CD4-positive, alpha-beta T cell treated with Interferon alpha-2 for 1 hour (primary cell): Measurements from ENCODE around the gene APMAP.
"Not testable (repeated sequence)": the region's sequence is repeated elsewhere in the genome, so short reads cannot be mapped to it uniquely, and the experiment has no call there.

Source experiments
- DNase-seq, 2 donors: peaks; one replicate each; pipeline ENCODE4 v3.0.0-alpha.2; 2020 to 2022

APMAP gene

DNA sequence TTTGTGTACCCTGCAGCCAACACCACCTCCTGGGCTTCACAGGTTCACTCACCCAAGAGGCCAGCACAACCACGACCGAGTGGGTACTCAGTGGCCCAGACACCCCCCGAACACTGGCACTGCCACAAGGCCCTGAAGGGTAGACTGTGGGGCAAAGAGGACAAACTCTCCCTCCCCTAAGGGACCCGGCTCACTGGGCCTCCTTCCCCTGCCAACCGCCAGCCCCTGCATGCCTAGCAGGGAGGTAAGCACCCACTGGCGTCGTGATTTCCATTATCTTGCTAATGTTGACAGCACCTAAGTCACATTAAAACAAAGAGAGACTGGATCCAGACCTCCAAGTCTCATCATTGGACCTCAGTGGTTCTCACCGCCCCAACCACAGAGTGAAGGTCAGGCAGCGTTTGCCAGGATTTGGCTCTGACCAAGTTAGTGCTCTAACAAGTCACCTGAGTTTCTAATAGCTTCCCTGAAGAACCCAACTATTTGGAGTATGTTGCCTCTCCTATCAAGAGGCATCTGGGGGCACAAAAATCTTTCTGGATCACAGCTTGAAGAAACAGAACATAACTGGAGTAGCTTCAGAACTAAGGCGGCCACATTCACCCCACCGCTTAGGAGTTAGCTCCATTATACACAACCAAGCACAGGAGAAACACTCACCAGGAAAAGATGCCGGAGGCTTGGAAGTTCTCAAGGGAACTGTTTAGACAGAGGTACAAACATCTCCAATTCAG, 14.0 kb upstream of the APMAP start:
- no peak for DNase-seq

DNA sequence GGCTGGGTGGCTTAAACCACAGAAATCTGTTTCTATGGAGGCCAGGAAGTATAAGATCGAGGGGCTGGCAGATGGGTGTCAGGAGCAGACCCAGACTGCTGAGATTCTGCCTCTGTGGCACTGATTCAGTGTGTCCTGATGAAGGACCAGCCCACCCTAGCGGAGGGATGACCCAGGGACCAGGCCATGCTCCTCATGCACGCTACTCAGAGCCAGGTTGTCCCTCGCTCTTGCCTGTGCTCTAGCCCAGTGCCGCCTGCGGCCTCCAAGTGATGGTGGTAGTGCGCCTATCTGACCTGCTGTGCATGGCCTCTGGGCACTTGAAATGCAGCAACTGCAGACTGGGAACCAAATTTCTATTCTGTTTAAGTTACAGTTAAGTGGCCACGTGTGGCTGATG, 13.1 kb upstream of the APMAP start:
- no peak for DNase-seq

GRCh38 chr20:25005220-25005619, 12.7 kb upstream of the APMAP start:
- DNase-seq = no peak

GRCh38 chr20:25003002-25003401, 10.5 kb upstream of the APMAP start:
- DNase-seq = no peak

- not testable (repeated sequence) for DNase-seq
Observed at GRCh38 chr20:25001323-25001722, 8.8 kb upstream of the APMAP start.

GRCh38 chr20:25000268-25000801, 7.8 kb upstream of the APMAP start:
- no peak for DNase-seq

DNA sequence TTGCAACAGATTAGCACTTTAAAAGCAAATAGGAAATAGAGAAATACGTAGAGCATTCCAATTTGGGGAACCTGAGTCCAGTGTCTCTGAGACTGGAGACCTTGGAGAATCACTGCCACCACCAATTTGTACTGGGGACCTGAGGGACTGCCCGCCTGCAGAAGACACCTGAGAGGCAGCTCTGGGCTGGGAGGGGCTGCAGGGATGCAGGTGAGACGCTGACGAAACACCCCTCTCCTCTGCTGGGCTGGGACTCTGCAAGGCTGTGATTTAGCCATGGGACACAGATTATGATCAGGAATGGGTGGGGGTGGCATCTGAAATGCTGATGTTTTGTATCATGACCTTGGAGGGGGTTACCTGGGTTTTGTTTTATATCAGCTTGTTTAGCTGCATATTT, 7.0 kb upstream of the APMAP start:
- DNase-seq = no peak

DNA sequence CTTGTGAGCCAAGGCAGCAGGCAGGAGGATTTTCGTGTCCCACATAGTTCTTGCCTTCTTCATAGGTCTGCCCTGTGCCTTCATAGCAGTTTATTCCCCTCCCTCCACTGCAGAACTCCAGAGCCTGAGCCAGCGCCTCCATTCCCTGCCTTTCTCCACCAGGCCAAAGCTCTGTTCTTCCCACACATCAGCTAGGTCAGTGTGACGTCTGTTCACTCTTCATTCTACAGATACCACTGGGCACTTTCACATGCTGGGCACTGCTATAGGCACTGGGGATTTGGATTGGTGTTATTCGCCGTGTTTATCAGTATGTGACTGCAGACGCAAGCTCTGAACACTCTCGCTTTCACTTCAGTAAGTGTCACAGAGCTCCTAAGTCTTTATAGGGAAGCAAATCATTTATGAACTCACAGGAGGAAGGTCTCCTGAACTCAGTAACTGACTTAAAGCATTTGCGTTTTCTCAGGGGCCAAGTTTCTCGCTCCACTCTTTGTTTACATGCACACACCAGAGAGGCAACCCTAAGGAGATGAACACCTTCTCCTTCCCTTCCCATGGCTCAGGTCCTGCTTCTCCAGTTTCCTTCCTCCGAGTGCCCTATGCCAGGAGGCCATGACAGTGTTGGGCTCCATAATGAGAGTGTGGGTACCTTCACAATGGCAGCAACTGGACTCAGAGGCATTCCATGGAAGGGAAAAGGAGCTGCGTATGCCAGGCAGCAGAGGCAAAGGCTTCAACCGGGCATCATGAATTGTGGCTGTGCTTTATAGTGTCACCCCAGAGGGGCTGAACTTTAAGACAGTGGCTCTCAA, 6.3 kb upstream of the APMAP start:
- no peak for DNase-seq

GRCh38 chr20:24998121-24998520, 5.6 kb upstream of the APMAP start:
- no peak for DNase-seq

GRCh38 chr20:24996449-24997377, 4.2 kb upstream of the APMAP start:
- DNase-seq = no peak

GRCh38 chr20:24995741-24996448, 3.3 kb upstream of the APMAP start:
- no peak for DNase-seq

DNA sequence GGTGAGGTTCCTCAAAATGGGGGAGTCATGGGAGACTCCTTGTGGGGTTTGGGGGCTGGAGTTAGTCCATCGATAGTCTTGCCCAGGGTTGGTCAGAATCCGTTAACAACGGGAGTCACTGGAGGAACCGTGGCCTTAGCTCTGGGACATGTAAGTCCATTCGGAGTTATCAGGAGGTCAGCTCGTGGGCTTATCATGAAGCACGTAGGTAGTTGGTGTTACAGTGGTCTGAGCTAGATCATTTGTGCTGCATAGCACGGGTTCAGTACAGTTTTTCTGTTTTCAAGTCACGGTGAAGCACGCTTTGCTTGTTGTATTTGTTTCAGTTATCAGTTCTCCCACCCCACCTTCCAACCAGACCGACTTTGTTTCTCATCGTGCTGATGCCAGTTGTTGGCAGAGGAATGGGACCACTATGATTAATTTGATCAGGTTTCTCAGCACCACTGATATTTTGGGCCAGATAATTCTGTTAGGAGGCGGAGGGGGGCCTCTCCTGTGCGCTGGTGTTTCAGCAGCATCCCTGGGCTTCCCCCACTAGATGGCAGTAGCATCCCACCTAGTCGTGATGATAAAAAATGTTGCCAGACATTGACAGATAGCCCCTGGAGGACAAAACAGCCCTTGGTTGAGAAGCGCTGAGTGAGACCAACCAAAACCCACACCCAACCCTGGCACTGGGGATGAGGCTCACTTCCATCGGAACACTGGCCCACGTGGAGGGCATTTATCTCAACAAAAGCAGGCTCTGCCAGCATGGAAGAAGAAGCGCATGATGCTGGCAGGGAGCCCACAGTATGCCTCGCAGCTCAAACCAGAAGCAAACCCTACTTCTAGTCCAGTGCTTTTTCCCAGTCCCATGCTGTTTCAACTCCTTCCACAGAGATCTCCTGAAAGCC, 2.2 kb upstream of the APMAP start:
- peak; percentile 81 to 89 for DNase-seq

GRCh38 chr20:24994186-24994465, 1.6 kb upstream of the APMAP start:
- no peak for DNase-seq

- DNase-seq = no peak
Observed at GRCh38 chr20:24993337-24994185, 1.0 kb upstream of the APMAP start.

DNA sequence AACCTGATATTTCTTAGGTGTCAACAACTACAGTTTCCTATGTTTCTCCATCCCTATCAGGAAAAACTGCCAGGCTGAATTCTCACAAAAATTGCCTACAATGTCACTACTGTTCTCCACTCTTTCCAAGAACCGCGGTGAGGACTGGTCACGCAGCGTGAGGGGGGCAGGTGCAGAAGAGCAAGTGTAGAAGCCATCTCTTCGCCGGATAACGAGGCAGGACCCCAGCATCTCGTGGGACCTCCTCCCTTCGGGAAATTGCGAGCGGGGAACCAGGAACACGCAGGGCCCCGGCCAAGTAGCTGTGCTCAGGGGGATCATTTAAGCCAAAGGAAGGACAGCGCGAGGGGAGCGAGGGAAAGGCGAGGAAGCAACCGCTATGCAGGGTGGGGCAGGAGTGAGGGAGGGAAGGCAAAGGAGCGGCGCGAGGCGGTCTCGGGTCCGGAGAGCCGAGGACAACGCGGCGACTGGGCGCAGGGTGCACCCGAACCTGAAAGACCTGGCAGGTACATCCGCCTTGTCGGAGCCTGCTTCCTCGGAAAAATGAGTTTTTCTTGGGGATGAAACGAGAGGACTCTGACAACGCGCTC, 559 bp downstream of the APMAP start:
- DNase-seq = peak in 1 of 2 donors; percentile 16

DNA sequence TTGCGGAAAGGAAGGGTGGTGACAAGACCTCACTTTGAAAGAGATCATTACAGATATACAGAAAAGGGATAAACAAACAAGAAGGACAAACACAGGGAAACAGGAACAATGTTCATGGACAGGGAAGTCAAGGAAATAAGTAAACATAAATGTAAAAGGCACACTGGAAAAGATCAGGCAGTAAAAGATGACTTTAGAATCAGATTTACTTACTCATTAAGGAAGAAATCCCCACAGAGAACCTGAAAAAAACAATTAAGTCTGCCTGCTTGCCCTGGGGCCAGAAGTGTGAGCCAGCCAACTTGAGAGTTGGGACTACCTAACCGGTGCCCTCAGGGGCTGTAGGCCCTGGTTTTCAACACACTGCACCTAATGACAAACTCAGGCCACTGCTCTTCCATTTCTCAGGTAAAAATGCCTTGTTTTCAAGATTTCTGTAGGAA, 1.7 kb downstream of the APMAP start:
- DNase-seq = no peak

- no peak for DNase-seq
Observed at GRCh38 chr20:24989162-24989561, 3.4 kb downstream of the APMAP start.

DNA sequence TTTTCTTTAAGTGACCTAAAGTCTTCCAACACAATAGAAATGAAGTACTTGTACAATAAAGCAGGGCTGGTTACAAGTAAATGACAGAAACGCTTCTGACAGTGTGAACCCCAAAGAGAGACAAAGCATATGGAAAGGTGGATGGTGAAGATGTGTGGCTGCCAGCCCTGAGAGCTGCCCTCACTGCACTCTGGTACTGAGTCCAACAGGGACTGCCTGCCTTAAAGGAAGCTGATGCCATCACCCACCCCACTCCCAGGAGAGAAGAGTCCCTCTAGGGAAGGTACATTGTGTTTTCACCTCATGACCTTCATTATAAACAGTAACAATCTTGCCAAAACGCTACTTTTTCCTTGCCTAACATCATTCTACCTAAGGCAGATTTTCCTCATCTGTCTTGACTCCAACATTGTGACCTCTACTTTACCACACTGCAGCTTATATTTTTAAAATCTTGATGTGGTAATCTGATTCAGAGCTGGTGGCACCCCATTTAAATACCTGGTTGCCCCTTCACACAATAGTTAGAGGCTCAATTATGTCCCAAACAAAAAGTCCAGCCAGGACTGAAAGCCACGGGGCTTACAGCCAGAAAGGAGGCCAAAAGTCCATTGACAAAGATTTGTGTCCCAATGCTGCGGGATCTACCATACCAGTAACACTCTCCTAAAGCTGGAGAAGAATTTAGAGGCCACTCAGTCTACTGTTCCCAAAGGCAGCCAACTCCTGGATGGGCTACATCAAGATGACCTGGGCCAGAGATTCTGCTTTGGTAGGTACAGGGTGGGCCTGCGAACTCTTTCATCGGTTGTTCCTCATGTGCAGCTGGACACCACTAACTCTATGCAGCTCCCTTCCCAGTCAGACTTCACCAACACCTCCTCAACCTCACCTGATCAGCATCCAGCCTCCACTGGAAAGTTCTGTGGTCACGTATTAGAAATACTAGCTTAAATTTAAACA, 4.4 kb downstream of the APMAP start:
- DNase-seq = no peak

- DNase-seq = no peak
Observed at GRCh38 chr20:24987244-24987643, 5.3 kb downstream of the APMAP start.
